ENCODE results near the gene NUDT6.
A peak's percentile ranks its signal among the peaks of the same experiment; 100 is the strongest.
"Not testable (repeated sequence)": the region's sequence is repeated elsewhere in the genome, so short reads cannot be mapped to it uniquely, and the experiment has no call there.

NUDT6 gene

GRCh38 chr4:122921971-122922876 is at the start of gene NUDT6:
Gene NUDT6, minus strand, starts transcription at chr4:122922597. Its CDS starts 25 bp downstream, at chr4:122922572.
- DNase-seq: peak in 2 of 4 experiments; percentile 6 to 16

- no peak for DNase-seq
Observed at GRCh38 chr4:122968227-122968812, 45.9 kb upstream of the NUDT6 start.

GRCh38 chr4:122967231-122967630 is 44.8 kb upstream of the NUDT6 start:
- DNase-seq: no peak

- no peak for DNase-seq
Observed at GRCh38 chr4:122966201-122966600, 43.8 kb upstream of the NUDT6 start.

- DNase-seq: no peak
Observed at GRCh38 chr4:122963216-122963615, 40.8 kb upstream of the NUDT6 start.

GRCh38 chr4:122960611-122961000 is 38.2 kb upstream of the NUDT6 start:
- no peak for DNase-seq

- DNase-seq: no peak
Observed at GRCh38 chr4:122959981-122960610, 37.7 kb upstream of the NUDT6 start.

- no peak for DNase-seq
Observed at GRCh38 chr4:122959441-122959840, 37.0 kb upstream of the NUDT6 start.

GRCh38 chr4:122958505-122958904 is 36.1 kb upstream of the NUDT6 start:
- no peak for DNase-seq

GRCh38 chr4:122953924-122954323 is 31.5 kb upstream of the NUDT6 start:
- DNase-seq: no peak

GRCh38 chr4:122952028-122952427 is 29.6 kb upstream of the NUDT6 start:
- no peak for DNase-seq

- DNase-seq: no peak
Observed at GRCh38 chr4:122948671-122949070, 26.3 kb upstream of the NUDT6 start.

GRCh38 chr4:122946142-122946541 is 23.7 kb upstream of the NUDT6 start:
- DNase-seq: no peak

- not testable (repeated sequence) for DNase-seq
Observed at GRCh38 chr4:122945136-122945535, 22.7 kb upstream of the NUDT6 start.

GRCh38 chr4:122932763-122933162 is 10.4 kb upstream of the NUDT6 start:
- DNase-seq: no peak

GRCh38 chr4:122930862-122931261 is 8.5 kb upstream of the NUDT6 start:
- no peak for DNase-seq

- DNase-seq: no peak
Observed at GRCh38 chr4:122928930-122929329, 6.5 kb upstream of the NUDT6 start.

- DNase-seq: peak; percentile 53 to 79 (median 70)
Observed at GRCh38 chr4:122922877-122923511, 597 bp upstream of the NUDT6 start.

- DNase-seq: no peak
Observed at GRCh38 chr4:122921300-122921699, 1.1 kb downstream of the NUDT6 start.

- DNase-seq: no peak
Observed at GRCh38 chr4:122920473-122920872, 1.9 kb downstream of the NUDT6 start.

- DNase-seq: no peak
Observed at GRCh38 chr4:122917731-122918130, 4.7 kb downstream of the NUDT6 start.

- DNase-seq: no peak
Observed at GRCh38 chr4:122914938-122915337, 7.5 kb downstream of the NUDT6 start.

- no peak for DNase-seq
Observed at GRCh38 chr4:122914292-122914904, 8.0 kb downstream of the NUDT6 start.

Measured in activated naive CD4-positive, alpha-beta T cell (primary cell).